Right renal cortex interstitium (tissue), 3 donors: Measurements from ENCODE around the gene TMED3. TPM values are rescaled to one million over a fixed set of nuclear protein-coding genes. Genes with fewer than 3 reads are reported as not detected.
A peak's percentile ranks its signal among the peaks of the same experiment; 100 is the strongest.
"Not testable (repeated sequence)": the region's sequence is repeated elsewhere in the genome, so short reads cannot be mapped to it uniquely, and the experiment has no call there.

Experiments used
- DNase-seq, 3 donors: peaks; one replicate each; pipeline ENCODE4 v3.0.0-alpha.2; 2013; ENCODE audit warnings: low read depth in 3 of 3, low spot score in 2 of 3
- polyA plus RNA-seq, 3 donors: library from polyadenylated mRNA; unstranded; fragments of 120-200 nt; gene quantifications; one replicate each; pipeline ENCODE4 v1.2.1, GENCODE V29; 2013; ENCODE audit not compliant: insufficient read length in 3 of 3

Gene TMED3
- polyA plus RNA-seq, 3 donors, result 56.1 to 69.4 (median 64.9) TPM

DNA sequence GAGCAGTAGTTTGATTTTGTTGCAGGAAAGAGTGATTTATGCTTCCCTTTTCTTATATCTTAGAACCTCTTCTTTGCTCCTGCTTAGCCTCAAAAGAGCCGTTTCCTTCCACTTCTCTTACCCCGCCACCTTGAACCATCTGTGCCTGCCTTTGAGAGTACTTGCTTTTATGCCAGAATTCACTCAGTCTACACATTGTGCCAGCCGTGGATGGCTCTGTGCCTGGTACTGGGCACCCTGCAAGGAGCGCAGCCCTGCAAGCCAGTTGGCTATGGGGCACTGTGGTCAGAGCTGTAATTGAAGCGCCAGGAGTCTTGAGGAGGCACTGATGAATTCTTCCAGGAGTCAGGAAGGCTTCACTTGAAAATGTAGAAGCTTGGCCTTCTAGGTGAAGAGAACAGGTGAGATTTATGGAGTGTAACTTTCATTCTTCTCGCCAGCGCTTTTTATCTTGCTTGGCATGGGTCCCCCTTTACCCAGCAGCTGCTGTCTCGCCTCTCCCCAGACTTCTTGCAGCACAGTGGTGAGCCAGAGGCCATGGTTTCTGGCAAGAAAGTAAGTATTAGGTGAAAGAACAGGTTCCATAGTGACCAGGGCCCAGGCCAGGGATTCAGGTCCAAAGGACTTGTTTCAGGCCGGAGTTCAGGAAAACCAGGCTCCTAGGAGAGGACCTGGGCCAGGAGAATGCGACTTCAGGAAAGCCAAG is 4.9 kb downstream of the TMED3 start:
- no peak for DNase-seq

DNA sequence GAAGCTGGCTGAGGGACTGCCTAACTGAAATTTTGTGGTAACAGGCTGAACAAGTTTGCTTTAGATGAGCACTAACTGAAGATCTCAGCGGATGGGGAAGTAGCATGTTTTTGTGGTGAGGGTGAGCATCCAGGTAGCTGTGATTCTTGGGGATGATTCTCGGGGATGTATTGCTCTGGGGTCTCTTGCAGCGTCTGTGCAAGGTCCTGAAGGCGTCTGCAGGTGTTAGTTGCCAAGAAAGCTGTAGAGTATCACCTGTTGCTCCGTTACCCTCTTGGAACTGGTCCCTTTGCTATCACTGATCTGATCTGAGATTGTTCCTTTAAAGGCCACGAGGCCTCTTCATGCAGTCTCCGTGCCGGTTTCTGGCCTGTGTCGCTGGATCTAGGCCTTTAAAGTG is 6.0 kb downstream of the TMED3 start:
- no peak for DNase-seq

DNA sequence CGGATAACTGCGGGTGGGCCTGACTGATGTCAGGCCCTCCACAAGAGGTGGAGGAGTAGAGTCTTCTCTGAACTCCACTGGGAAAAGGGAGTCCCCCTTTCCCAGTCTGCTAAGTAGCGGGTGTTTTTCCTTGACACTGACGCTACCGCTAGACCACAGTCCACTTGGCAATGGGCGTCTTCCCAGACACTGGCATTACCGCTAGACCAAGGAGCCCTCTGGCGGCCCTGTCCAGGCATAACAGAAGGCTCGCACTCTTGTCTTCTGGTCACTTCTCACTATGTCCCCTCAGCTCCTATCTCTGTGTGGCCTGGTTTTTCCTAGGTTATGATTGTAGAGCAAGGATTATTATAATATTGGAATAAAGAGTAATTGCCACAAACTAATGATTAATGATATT is 9.1 kb downstream of the TMED3 start:
- not testable (repeated sequence) for DNase-seq

GRCh38 chr15:79321876-79322275 is 11.0 kb downstream of the TMED3 start:
- DNase-seq, result no peak

DNA sequence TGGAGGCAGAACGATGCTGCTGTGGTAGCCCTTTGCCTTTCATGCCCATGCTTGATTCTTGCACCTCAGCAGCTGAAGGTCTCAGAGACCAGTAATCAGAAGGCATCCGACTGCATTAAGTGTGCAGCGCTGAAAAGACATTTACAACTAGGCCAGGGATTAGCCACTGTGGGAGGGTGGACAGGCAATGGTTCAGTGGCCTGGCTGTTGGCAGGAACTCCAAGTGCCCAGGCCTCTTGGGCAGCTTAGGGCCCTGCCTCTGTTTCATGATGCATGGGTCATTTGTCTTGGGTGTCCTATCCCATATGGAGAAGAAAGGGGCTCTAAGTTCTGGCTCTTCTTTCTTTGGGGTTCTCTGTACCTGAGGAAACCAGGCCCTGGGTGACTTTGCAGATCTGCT is 11.4 kb downstream of the TMED3 start:
- DNase-seq, result no peak

DNA sequence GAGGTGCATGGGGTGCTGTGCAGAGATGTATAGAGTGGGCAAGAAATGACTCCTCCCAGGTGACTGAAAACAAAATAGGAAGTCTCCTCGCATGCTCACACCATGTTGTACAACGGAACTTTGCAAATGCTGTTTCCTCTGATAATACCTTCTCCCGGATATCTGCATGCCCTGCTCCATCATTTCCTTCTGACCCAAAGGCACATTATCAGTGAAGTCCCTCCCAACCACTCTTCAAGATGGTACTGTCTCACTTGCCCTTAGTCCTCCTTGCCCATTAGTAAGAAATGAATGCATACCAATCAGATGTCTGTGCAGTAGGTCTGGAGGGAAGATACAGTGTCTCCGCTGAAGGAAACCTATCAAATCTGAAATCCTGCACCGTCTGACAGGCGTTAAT is 12.0 kb downstream of the TMED3 start:
- DNase-seq, result no peak

GRCh38 chr15:79329171-79329611 is 18.3 kb downstream of the TMED3 start:
- DNase-seq, result no peak

- DNase-seq, result peak in 1 of 3 donors; percentile 15
These were observed 22.1 kb downstream of the TMED3 start for GRCh38 chr15:79332824-79333510.

- no peak for DNase-seq
These were observed 26.7 kb downstream of the TMED3 start for GRCh38 chr15:79337591-79337990.

GRCh38 chr15:79339588-79340314 is 28.8 kb downstream of the TMED3 start:
- DNase-seq, result peak; percentile 25 to 33 (median 25)

DNA sequence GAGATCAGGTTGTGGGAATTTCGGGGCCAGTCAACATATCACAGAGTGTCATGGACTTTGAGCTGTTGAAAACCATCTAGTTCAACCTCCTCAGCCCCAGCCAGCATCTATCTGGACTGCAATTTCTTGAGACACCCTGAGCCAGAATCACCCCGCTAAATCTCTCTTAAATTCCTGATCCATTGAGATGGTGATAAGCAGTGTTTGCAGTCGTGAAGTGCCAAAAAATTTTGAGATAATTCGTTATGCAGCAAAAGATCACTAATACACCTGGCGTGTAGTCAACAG is 29.3 kb downstream of the TMED3 start:
- no peak for DNase-seq

GRCh38 chr15:79341396-79341795 is 30.5 kb downstream of the TMED3 start:
- no peak for DNase-seq

- DNase-seq, result no peak
These were observed 38.6 kb downstream of the TMED3 start for GRCh38 chr15:79349525-79349924.

DNA sequence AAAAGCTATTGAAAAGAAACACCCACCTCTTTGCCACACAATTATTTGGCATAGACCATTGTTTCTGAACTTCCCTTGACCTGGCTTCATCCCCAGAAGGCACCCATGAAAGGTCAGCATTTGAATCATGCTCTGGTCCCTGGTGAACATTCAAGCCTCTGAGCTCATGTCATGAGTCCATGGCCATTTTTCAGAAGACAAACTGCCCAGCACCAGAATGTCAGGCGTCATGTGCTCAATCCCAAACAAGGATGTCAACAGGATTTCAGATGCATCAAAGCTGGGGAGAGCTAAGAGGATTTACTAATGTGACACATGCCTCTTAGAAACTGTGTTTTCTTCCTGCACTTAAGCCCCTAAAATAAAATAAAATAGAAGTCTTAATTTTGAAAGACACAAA is 41.3 kb downstream of the TMED3 start:
- DNase-seq, result no peak

DNA sequence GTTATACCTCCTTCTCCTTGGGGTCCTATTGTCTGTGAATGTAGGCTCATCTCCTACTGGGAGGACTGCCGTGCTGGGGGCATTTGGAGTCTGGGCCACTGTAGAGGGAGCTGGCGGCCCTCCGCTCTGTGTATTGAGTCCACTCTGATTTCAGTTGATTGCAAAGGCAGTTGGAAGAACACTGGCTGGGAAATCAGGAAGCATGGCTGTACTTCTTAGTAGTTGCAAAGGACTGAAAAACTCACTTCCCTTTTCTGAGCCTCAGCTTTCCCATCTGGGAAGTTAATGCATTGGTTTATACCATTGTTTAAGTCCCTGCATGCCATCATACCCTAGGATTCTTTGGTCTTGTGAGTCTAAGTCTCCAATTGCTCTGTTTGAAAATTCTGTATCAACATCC is 46.7 kb downstream of the TMED3 start:
- DNase-seq, result no peak

GRCh38 chr15:79358069-79358468 is 47.2 kb downstream of the TMED3 start:
- DNase-seq, result no peak

- DNase-seq, result no peak
These were observed 53.8 kb downstream of the TMED3 start for GRCh38 chr15:79364571-79365240.

DNA sequence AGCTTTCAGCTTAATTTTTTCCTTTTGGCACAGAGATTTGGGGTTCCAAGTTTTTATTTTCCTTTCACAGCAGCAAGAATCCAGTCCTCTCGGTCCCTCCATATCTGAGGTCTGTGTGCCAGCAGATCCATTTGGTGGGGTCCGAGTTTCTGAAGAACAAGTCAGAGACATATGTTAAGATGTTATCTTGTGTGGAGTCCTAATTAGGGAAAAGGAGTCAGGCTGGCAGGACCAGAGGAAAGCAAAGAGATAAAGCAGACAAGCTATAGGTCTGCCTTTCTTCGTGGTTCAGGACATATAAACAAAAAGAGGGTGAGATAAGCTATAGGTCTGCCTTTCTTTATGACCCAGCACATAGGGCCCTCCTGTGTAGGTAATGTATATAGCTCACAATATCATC is 54.9 kb downstream of the TMED3 start:
- no peak for DNase-seq

- DNase-seq, result no peak
These were observed 55.8 kb downstream of the TMED3 start for GRCh38 chr15:79366691-79367090.

DNA sequence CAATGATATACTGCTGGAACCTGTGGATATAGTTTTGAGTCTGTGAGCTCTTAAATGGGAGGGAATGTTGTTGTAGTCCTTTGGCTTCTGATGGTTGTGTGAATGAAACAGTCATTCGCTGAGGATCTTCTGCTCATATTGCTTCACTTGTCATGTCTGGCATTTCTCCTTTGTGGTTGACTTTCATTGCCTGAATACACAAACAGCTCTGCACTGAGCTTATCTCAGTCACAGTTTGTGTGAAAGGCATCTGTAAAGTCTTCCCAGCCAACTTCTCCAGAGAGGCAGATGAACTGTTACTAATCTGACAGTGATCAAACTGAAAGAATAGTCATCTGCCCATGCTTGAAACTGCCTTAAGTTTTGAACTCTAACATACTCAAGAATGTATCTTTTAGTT is 59.8 kb downstream of the TMED3 start:
- no peak for DNase-seq

DNA sequence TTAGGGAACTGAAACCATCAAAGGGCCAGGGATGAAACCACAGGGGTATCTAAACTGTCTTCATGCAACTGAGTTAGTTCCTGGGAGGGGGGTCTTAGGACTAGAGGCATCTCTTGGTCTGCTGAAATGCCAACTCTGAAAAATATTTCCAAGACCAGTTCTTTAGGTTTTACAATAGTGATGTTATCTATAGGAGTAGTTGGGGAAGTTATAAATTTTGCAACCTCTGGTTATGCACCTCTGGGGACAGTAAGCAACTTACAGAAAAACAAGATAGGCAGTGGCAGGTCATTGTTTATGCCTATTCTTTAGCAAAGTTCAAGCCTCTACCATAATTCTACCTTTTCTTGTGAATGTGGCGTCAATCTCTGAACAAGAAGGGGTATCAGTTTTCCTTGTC is 60.7 kb downstream of the TMED3 start:
- DNase-seq, result no peak
